Measurements from ENCODE around the gene TMEM178B.

- TF ChIP-seq, protein P1, sequence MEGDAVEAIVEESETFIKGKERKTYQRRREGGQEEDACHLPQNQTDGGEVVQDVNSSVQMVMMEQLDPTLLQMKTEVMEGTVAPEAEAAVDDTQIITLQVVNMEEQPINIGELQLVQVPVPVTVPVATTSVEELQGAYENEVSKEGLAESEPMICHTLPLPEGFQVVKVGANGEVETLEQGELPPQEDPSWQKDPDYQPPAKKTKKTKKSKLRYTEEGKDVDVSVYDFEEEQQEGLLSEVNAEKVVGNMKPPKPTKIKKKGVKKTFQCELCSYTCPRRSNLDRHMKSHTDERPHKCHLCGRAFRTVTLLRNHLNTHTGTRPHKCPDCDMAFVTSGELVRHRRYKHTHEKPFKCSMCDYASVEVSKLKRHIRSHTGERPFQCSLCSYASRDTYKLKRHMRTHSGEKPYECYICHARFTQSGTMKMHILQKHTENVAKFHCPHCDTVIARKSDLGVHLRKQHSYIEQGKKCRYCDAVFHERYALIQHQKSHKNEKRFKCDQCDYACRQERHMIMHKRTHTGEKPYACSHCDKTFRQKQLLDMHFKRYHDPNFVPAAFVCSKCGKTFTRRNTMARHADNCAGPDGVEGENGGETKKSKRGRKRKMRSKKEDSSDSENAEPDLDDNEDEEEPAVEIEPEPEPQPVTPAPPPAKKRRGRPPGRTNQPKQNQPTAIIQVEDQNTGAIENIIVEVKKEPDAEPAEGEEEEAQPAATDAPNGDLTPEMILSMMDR (IDR thresholded peaks at IDR 0.05), result no peak
- TF ChIP-seq SIN3A (IDR thresholded peaks at IDR 0.05; ENCODE audit: borderline replicate concordance, insufficient read depth, low read depth, low read length), result no peak
Observed at GRCh38 chr7:141161550-141162535, 88.0 kb downstream of the TMEM178B start.

Measured in Panc1 (cell line).